Endodermal cell (in vitro differentiated cells): ENCODE data around the gene GART. TPM values are rescaled to one million over a fixed set of nuclear protein-coding genes. Genes with fewer than 3 reads are reported as not detected.
"Not testable (repeated sequence)": the region's sequence is repeated elsewhere in the genome, so short reads cannot be mapped to it uniquely, and the experiment has no call there.

ENCODE experiments used
- DNase-seq: peaks from one replicate; pipeline ENCODE4 v3.0.0-alpha.2; 2017
- H3K27ac ChIP-seq: 2 replicates; pipeline ENCODE4 v1.5.1; 2013; ENCODE audit warnings: mild to moderate bottlenecking, low read depth, low read length, moderate library complexity
- H3K27me3 ChIP-seq: 2 replicates; pipeline ENCODE4 v1.6.1; 2013; ENCODE audit warnings: mild to moderate bottlenecking, low read length, moderate library complexity; ENCODE audit not compliant: insufficient read depth, control insufficient read depth, poor library complexity, severe bottlenecking
- H3K36me3 ChIP-seq: 2 replicates; pipeline ENCODE4 v1.7.0; 2013; ENCODE audit warnings: mild to moderate bottlenecking, low read length, moderate library complexity; ENCODE audit not compliant: control insufficient read depth, insufficient read depth
- H3K4me1 ChIP-seq: one replicate; pipeline ENCODE4 v1.7.0; 2013; ENCODE audit warnings: low read length; ENCODE audit not compliant: control insufficient read depth, insufficient read depth
- H3K4me3 ChIP-seq: 2 replicates; pipeline ENCODE4 v1.5.1; 2013; ENCODE audit warnings: mild to moderate bottlenecking, low read length, moderate library complexity
- H3K9ac ChIP-seq: 2 replicates; pipeline ENCODE4 v1.6.1; 2013; ENCODE audit warnings: mild to moderate bottlenecking, low read length, moderate library complexity; ENCODE audit not compliant: poor library complexity, severe bottlenecking; ENCODE audit errors: extremely low read depth
- H3K9me3 ChIP-seq: 2 replicates; pipeline ENCODE4 v1.6.1; 2013; ENCODE audit warnings: mild to moderate bottlenecking, low read length, moderate library complexity; ENCODE audit not compliant: control insufficient read depth
- H3K27ac Mint-ChIP-seq: 2 replicates; pipeline ENCODE4 v1.8.0; 2020; ENCODE audit warnings: mixed read lengths
- H3K27me3 Mint-ChIP-seq: 2 replicates; pipeline ENCODE4 v1.8.0; 2021; ENCODE audit warnings: mild to moderate bottlenecking, mixed read lengths; ENCODE audit not compliant: insufficient read depth
- H3K36me3 Mint-ChIP-seq: 2 replicates; pipeline ENCODE4 v1.8.0; 2020; ENCODE audit warnings: low read depth, mixed read lengths
- H3K4me1 Mint-ChIP-seq: 2 replicates; pipeline ENCODE4 v1.8.0; 2020; ENCODE audit warnings: mixed read lengths
- H3K4me3 Mint-ChIP-seq: 2 replicates; pipeline ENCODE4 v1.8.0; 2020; ENCODE audit warnings: mild to moderate bottlenecking, moderate library complexity, mixed read lengths
- H3K9me3 Mint-ChIP-seq: 2 replicates; pipeline ENCODE4 v1.8.0; 2020; ENCODE audit warnings: mild to moderate bottlenecking, mixed read lengths
- WGBS, 2 experiments: methylation state at CpG; one replicate each; pipeline versions ENCODE4 v1.1.5 to v1.1.7; 2013; ENCODE audit warnings: missing lambda C conversion rate in 2 of 2, mixed read lengths in 1 of 2; ENCODE audit not compliant: insufficient coverage in 1 of 2, insufficient read length in 1 of 2; 5-methylcytosine and 5-hydroxymethylcytosine counted together
- total RNA-seq, 2 donors: library from RNA; stranded (reverse); fragmentation: NEBNext Ultra II Directional in 1 of 2; extraction: Animal tissue kit (Norgen Biotek cat#: 25700) in 1 of 2; gene quantifications; 2 replicates in 1 of 2; 3 replicates in 1 of 2; pipeline ENCODE4 v1.2.1, GENCODE V29; 2021
- TF ChIP-seq, protein P1 (sequence below): fragments of 200-600 bp; sonication (generic); conservative IDR thresholded peaks from 2 replicates; pipeline ENCODE4 v1.5.0; 2021; ENCODE audit warnings: antibody characterized with exemption, mild to moderate bottlenecking

The GART gene
- total RNA-seq, 2 donors from 2014 or later: 125 to 150 TPM

- H3K27ac ChIP-seq: peak overlapping the region; percentile 31
- peaks cover 86% of the 10 kb centered on the region for H3K36me3 ChIP-seq
- 92 to 98% methylated on average over 3 to 7 of the region's 7 CpGs for WGBS, 2 experiments
These were observed 37.1 kb upstream of the GART start for GRCh38 chr21:33578959-33579542.

DNA sequence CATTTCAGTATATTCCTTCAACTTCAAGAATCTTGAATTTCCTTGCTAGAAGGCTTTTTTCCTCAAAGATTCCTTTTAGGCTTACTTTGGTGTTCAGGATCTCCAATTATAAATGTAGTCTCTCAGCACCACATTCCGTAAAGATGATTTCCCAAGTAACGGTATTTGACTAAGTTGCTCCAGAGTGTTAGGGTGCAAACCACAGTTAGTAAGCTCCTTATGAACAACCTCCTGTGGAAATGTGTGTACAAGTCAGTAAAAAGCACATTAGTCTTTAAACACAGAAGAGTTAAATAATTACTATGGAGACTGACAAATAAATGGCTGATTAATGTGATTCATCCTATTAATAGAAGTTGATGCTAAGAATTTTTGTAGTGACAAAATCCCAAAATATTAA, 36.3 kb upstream of the GART start:
- no peak overlapping the region for H3K4me3 Mint-ChIP-seq
- no peak overlapping the region for H3K27ac ChIP-seq

More at GRCh38 chr21:33578959-33579542, 37.1 kb upstream of the GART start:
- no peaks in the 10 kb centered on the region for H3K27me3 Mint-ChIP-seq
- Histone ChIP-seq H3K9me3 (no peaks in the 10 kb centered on the region), H3K4me1 (no peaks in the 10 kb centered on the region), H3K4me3 (no peak overlapping the region), H3K9ac (no peak overlapping the region), H3K27me3 (no peaks in the 10 kb centered on the region)
- H3K36me3 Mint-ChIP-seq: peaks cover 42% of the 10 kb centered on the region
- TF ChIP-seq, protein P1, sequence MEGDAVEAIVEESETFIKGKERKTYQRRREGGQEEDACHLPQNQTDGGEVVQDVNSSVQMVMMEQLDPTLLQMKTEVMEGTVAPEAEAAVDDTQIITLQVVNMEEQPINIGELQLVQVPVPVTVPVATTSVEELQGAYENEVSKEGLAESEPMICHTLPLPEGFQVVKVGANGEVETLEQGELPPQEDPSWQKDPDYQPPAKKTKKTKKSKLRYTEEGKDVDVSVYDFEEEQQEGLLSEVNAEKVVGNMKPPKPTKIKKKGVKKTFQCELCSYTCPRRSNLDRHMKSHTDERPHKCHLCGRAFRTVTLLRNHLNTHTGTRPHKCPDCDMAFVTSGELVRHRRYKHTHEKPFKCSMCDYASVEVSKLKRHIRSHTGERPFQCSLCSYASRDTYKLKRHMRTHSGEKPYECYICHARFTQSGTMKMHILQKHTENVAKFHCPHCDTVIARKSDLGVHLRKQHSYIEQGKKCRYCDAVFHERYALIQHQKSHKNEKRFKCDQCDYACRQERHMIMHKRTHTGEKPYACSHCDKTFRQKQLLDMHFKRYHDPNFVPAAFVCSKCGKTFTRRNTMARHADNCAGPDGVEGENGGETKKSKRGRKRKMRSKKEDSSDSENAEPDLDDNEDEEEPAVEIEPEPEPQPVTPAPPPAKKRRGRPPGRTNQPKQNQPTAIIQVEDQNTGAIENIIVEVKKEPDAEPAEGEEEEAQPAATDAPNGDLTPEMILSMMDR: no peak
- no peak overlapping the region for H3K4me3 Mint-ChIP-seq
- no peaks in the 10 kb centered on the region for H3K9me3 Mint-ChIP-seq
- no peaks in the 10 kb centered on the region for H3K4me1 Mint-ChIP-seq
- peak overlapping the region; percentile 72 for H3K27ac Mint-ChIP-seq
- DNase-seq: no peak

GRCh38 chr21:33576741-33577141, 34.8 kb upstream of the GART start:
- 100% methylated on average over 1 of the region's 2 CpGs; no CpG with 5 or more reads in 1 of the 2 experiments for WGBS, 2 experiments
- H3K9me3 Mint-ChIP-seq, H3K9me3 ChIP-seq, H3K4me3 ChIP-seq, H3K27me3 ChIP-seq, H3K4me3 Mint-ChIP-seq, H3K27me3 Mint-ChIP-seq, H3K4me1 Mint-ChIP-seq, H3K27ac Mint-ChIP-seq, H3K9ac ChIP-seq, DNase-seq, H3K27ac ChIP-seq, H3K4me1 ChIP-seq: not testable (repeated sequence)
- H3K36me3 ChIP-seq: peaks cover 91% of the 10 kb centered on the region
- peaks cover 54% of the 10 kb centered on the region for H3K36me3 Mint-ChIP-seq

More for the DNA sequence above, 36.3 kb upstream of the GART start:
- no peaks in the 10 kb centered on the region for H3K9me3 Mint-ChIP-seq
- H3K27me3 Mint-ChIP-seq: no peaks in the 10 kb centered on the region
- TF ChIP-seq, protein P1: no peak
- Histone ChIP-seq H3K4me1 (no peaks in the 10 kb centered on the region), H3K9ac (no peak overlapping the region), H3K9me3 (no peaks in the 10 kb centered on the region), H3K36me3 (peaks cover 88% of the 10 kb centered on the region), H3K27me3 (no peaks in the 10 kb centered on the region), H3K4me3 (no peak overlapping the region)
- H3K36me3 Mint-ChIP-seq: peaks cover 48% of the 10 kb centered on the region
- no peak for DNase-seq
- H3K27ac Mint-ChIP-seq: no peak overlapping the region
- WGBS, 2 experiments: 100% methylated on average over 2 of the region's 2 CpGs; no CpG with 5 or more reads in 1 of the 2 experiments
- H3K4me1 Mint-ChIP-seq: no peaks in the 10 kb centered on the region

DNA sequence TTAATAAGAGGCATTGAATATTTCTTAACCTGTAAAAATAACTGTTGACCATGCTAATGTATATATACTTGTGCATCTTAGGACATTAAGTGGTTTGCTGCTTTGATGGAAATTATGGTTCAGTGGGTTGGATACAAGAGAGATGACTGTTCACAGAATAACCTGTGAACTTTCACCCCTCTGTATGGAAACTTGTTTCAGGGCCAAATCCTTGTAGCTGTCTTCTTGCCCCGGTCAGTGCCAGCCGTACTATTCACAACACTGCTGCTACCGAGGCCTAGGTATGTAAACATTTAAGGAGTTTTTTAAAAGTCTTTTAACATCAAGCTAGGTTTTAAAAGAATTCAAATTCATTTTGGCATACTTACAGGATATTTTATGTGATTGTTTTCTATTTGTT, 30.4 kb upstream of the GART start:
- H3K9ac ChIP-seq: no peak overlapping the region
- no peak overlapping the region for H3K4me3 Mint-ChIP-seq
- no peaks in the 10 kb centered on the region for H3K27me3 Mint-ChIP-seq
- H3K36me3 Mint-ChIP-seq: peaks cover 63% of the 10 kb centered on the region
- peaks cover 99% of the 10 kb centered on the region for H3K36me3 ChIP-seq
- H3K27ac Mint-ChIP-seq: no peak overlapping the region
- H3K27ac ChIP-seq: no peak overlapping the region
- H3K9me3 Mint-ChIP-seq: no peaks in the 10 kb centered on the region
- H3K4me3 ChIP-seq: no peak overlapping the region
- DNase-seq: no peak
- no peaks in the 10 kb centered on the region for H3K9me3 ChIP-seq
- H3K4me1 ChIP-seq: no peaks in the 10 kb centered on the region
- H3K27me3 ChIP-seq: no peaks in the 10 kb centered on the region
- WGBS, 2 experiments: 88 to 98% methylated on average over 3 of the region's 3 CpGs
- TF ChIP-seq, protein P1: no peak
- H3K4me1 Mint-ChIP-seq: no peaks in the 10 kb centered on the region
